H1 (cell line): ENCODE data around the gene ISM1. TPM values are rescaled to one million over a fixed set of nuclear protein-coding genes. Genes with fewer than 3 reads are reported as not detected.

ENCODE experiments used
- CTCF ChIA-PET: fragments of 300-600 bp; sonication (Branson Sonifier 250); formaldehyde crosslinking; loops from one replicate; lab custom pipeline; 2021; ENCODE audit not compliant: partially characterized antibody; lab: Charles Lee
- POLR2A ChIA-PET: fragments of 300-600 bp; sonication (Branson Sonifier 250); formaldehyde crosslinking; loops from one replicate; lab custom pipeline; 2021; ENCODE audit warnings: inconsistent platforms; ENCODE audit not compliant: partially characterized antibody; lab: Charles Lee
- DNase-seq, 2 experiments: peaks; one replicate each; pipeline versions ENCODE4 v3.0.0 to v3.0.0-alpha.2; 2010 to 2022; ENCODE audit warnings: low spot score in 2 of 2, low read depth in 1 of 2, mixed read lengths in 1 of 2
- FAIRE-seq: peaks from 2 replicates; lab custom pipeline; 2011; peaks lifted over from hg19 to GRCh38; lab: Jason Lieb, UNC
- H2AFZ ChIP-seq: 2 replicates; pipeline ENCODE4 v1.8.1; 2012; ENCODE audit warnings: low read length, inconsistent platforms
- H2AK5ac ChIP-seq: 2 replicates; pipeline ENCODE4 v1.6.1; 2013; ENCODE audit warnings: low read depth, low read length
- H2BK120ac ChIP-seq: replicated peaks from 2 replicates; pipeline ENCODE3; 2013; ENCODE audit warnings: low read depth, low read length, inconsistent platforms
- H2BK12ac ChIP-seq: 2 replicates; pipeline ENCODE4 v1.6.1; 2013; ENCODE audit warnings: low read depth, low read length
- H2BK15ac ChIP-seq: 2 replicates; pipeline ENCODE4 v1.6.1; 2013; ENCODE audit warnings: low read length
- H2BK20ac ChIP-seq: 2 replicates; pipeline ENCODE4 v1.6.1; 2013; ENCODE audit warnings: low read length
- H2BK5ac ChIP-seq: 2 replicates; pipeline ENCODE4 v1.6.1; 2013; ENCODE audit warnings: low read depth, low read length
- H3K14ac ChIP-seq: 2 replicates; pipeline ENCODE4 v1.6.1; 2013; ENCODE audit warnings: inconsistent platforms; ENCODE audit not compliant: insufficient read length
- H3K18ac ChIP-seq: 2 replicates; pipeline ENCODE4 v1.6.1; 2013; ENCODE audit warnings: low read length; ENCODE audit errors: extremely low read depth
- H3K23ac ChIP-seq: 2 replicates; pipeline ENCODE4 v1.6.1; 2013; ENCODE audit warnings: inconsistent platforms; ENCODE audit not compliant: insufficient read length
- H3K23me2 ChIP-seq: 2 replicates; pipeline ENCODE4 v1.6.1; 2013; ENCODE audit warnings: low read depth, low read length
- H3K27ac ChIP-seq: 2 replicates; pipeline ENCODE4 v1.6.1; 2011; ENCODE audit warnings: low read depth, low read length, inconsistent platforms
- H3K27me3 ChIP-seq, 4 experiments: replicated peaks in 1 of 4; 1 replicate in 1 of 4; 2 replicates in 3 of 4; pipeline versions ENCODE4 v1.6.1 to v1.8.1; 2011 to 2013; ENCODE audit warnings: low read length in 3 of 4, mild to moderate bottlenecking in 3 of 4, inconsistent platforms in 2 of 4, mixed read lengths in 2 of 4, moderate library complexity in 1 of 4; ENCODE audit not compliant: control insufficient read depth in 3 of 4, insufficient read depth in 3 of 4; ENCODE audit errors: extremely low read depth in 1 of 4
- H3K36me3 ChIP-seq, 4 experiments: 2 replicates each; pipeline versions ENCODE4 v1.6.1 to v1.8.1; 2011 to 2013; ENCODE audit warnings: mild to moderate bottlenecking in 4 of 4, low read length in 3 of 4, moderate library complexity in 2 of 4, control low read depth in 1 of 4, inconsistent platforms in 1 of 4; ENCODE audit not compliant: insufficient read depth in 4 of 4, control insufficient read depth in 2 of 4
- H3K4ac ChIP-seq: replicated peaks from 2 replicates; pipeline ENCODE3; 2013; ENCODE audit warnings: low read length, low read depth, mixed read lengths, inconsistent platforms; ENCODE audit not compliant: insufficient read length
- H3K4me1 ChIP-seq, 4 experiments: replicated peaks in 1 of 4; 1 replicate in 1 of 4; 2 replicates in 3 of 4; pipeline versions ENCODE4 v1.6.1 to v1.8.1; 2011 to 2013; ENCODE audit warnings: low read length in 3 of 4, inconsistent platforms in 2 of 4, mixed read lengths in 1 of 4; ENCODE audit not compliant: insufficient read depth in 4 of 4, control insufficient read depth in 3 of 4
- H3K4me2 ChIP-seq, 2 experiments: 2 replicates each; pipeline versions ENCODE4 v1.6.1 to v1.8.1; 2011 to 2013; ENCODE audit warnings: low read depth in 2 of 2, low read length in 2 of 2, control low read depth in 1 of 2, inconsistent platforms in 1 of 2, mild to moderate bottlenecking in 1 of 2; ENCODE audit not compliant: insufficient read depth in 1 of 2
- H3K4me3 ChIP-seq, 4 experiments: fragments of 200-600, 300-600 bp in 1 of 4; sonication (generic), shearing (Covaris generic), sonication (Bioruptor Twin) in 1 of 4; 2 replicates each; pipeline versions ENCODE4 v1.5.1 to v1.8.1; 2011 to 2016; ENCODE audit warnings: low read length in 4 of 4, low read depth in 3 of 4, control low read depth in 2 of 4, inconsistent platforms in 2 of 4, mild to moderate bottlenecking in 2 of 4, mixed read lengths in 1 of 4, moderate library complexity in 1 of 4; ENCODE audit not compliant: insufficient read depth in 2 of 4; ENCODE audit errors: extremely low read depth in 1 of 4
- H3K56ac ChIP-seq: replicated peaks from 2 replicates; pipeline ENCODE3; 2013; ENCODE audit warnings: low read depth, mild to moderate bottlenecking, mixed read lengths, low read length, inconsistent platforms; ENCODE audit not compliant: insufficient read length
- H3K79me1 ChIP-seq: 2 replicates; pipeline ENCODE4 v1.6.1; 2013; ENCODE audit warnings: low read depth, low read length, control low read depth
- H3K79me2 ChIP-seq, 2 experiments: 2 replicates each; pipeline versions ENCODE4 v1.6.1 to v1.8.1; 2012 to 2013; ENCODE audit warnings: low read length in 2 of 2, mild to moderate bottlenecking in 2 of 2, inconsistent platforms in 1 of 2; ENCODE audit not compliant: insufficient read depth in 2 of 2, control insufficient read depth in 1 of 2
- H3K9ac ChIP-seq, 4 experiments: replicated peaks in 1 of 4; 1 replicate in 1 of 4; 2 replicates in 3 of 4; pipeline versions ENCODE4 v1.6.1 to v1.8.1; 2011 to 2013; ENCODE audit warnings: low read depth in 3 of 4, low read length in 3 of 4, control low read depth in 2 of 4, mild to moderate bottlenecking in 2 of 4, moderate library complexity in 2 of 4, inconsistent platforms in 1 of 4; ENCODE audit errors: extremely low read depth in 1 of 4
- H3K9me3 ChIP-seq, 2 experiments: 2 replicates each; pipeline versions ENCODE4 v1.6.1 to v1.8.1; 2012 to 2013; ENCODE audit warnings: mild to moderate bottlenecking in 2 of 2, moderate library complexity in 2 of 2, control low read depth in 1 of 2, inconsistent platforms in 1 of 2, low read depth in 1 of 2, low read length in 1 of 2, mixed read lengths in 1 of 2; ENCODE audit not compliant: insufficient read depth in 2 of 2
- H4K20me1 ChIP-seq, 2 experiments: replicated peaks in 1 of 2; 2 replicates each; pipeline versions ENCODE3 to v1.8.1; 2011 to 2013; ENCODE audit warnings: inconsistent platforms in 2 of 2, low read length in 2 of 2, mild to moderate bottlenecking in 1 of 2; ENCODE audit not compliant: insufficient read depth in 2 of 2, control insufficient read depth in 1 of 2
- H4K5ac ChIP-seq: 2 replicates; pipeline ENCODE4 v1.6.1; 2013; ENCODE audit warnings: low read length, low read depth, mixed read lengths, inconsistent platforms; ENCODE audit not compliant: insufficient read length
- H4K8ac ChIP-seq: 2 replicates; pipeline ENCODE4 v1.8.0; 2013; ENCODE audit warnings: mild to moderate bottlenecking, moderate library complexity, low read length, inconsistent platforms; ENCODE audit not compliant: insufficient read depth; ENCODE audit errors: extremely low read depth
- H4K91ac ChIP-seq: replicated peaks from 2 replicates; pipeline ENCODE3; 2013; ENCODE audit warnings: low read length, mixed read lengths, inconsistent platforms; ENCODE audit not compliant: insufficient read length
- CBX5 ChIP-seq: fragments of 300-800, 300-1000 bp; sonication (generic); IDR thresholded peaks from 2 replicates; pipeline ENCODE4 v1.7.1; 2016; ENCODE audit warnings: antibody characterized with exemption, low read length, low read depth
- CHD2 ChIP-seq: IDR thresholded peaks from 2 replicates; pipeline ENCODE4 v1.6.1; 2012; ENCODE audit warnings: low read length, improper control_type of control experiment
- CTBP2 ChIP-seq: IDR thresholded peaks from 2 replicates; pipeline ENCODE4 v1.7.0; 2011; ENCODE audit warnings: borderline replicate concordance, mild to moderate bottlenecking, moderate library complexity, mixed read lengths, low read length; ENCODE audit not compliant: insufficient read depth, insufficient read length
- JUN ChIP-seq: IDR thresholded peaks from 2 replicates; pipeline ENCODE4 v1.6.1; 2011; ENCODE audit warnings: low read depth, mild to moderate bottlenecking, improper control_type of control experiment, low read length
- NRF1 ChIP-seq: IDR thresholded peaks from 2 replicates; pipeline ENCODE4 v1.6.1; 2011; ENCODE audit warnings: mild to moderate bottlenecking, low read depth, low read length, improper control_type of control experiment
- POLR2A ChIP-seq, 2 experiments: IDR thresholded peaks; 1 replicate in 1 of 2; 2 replicates in 1 of 2; pipeline ENCODE4 v1.6.1; 2011; ENCODE audit warnings: low read depth in 2 of 2, low read length in 2 of 2, mild to moderate bottlenecking in 2 of 2; ENCODE audit errors: control extremely low read depth in 1 of 2
- RBBP5 ChIP-seq: IDR thresholded peaks from 2 replicates; pipeline ENCODE4 v1.7.1; 2012; ENCODE audit warnings: low read depth, mild to moderate bottlenecking, inconsistent platforms, low read length, moderate library complexity, borderline replicate concordance
- RFX5 ChIP-seq: IDR thresholded peaks from 2 replicates; pipeline ENCODE4 v1.6.1; 2011; ENCODE audit warnings: low read depth, low read length, improper control_type of control experiment, borderline replicate concordance
- SIRT6 ChIP-seq: IDR thresholded peaks from one replicate; pipeline ENCODE4 v1.7.1; 2012; ENCODE audit warnings: low read length, inconsistent platforms
- TAF1 ChIP-seq: IDR thresholded peaks from 2 replicates; pipeline ENCODE4 v1.6.1; 2011; ENCODE audit warnings: mild to moderate bottlenecking, low read depth, low read length
- ZNF274 ChIP-seq: IDR thresholded peaks from 2 replicates; pipeline ENCODE4 v1.7.0; 2012; ENCODE audit warnings: low read length, borderline replicate concordance; ENCODE audit errors: extremely low read depth
- WGBS, 2 experiments: shearing (Covaris generic) in 1 of 2; methylation state at CpG; one replicate each; pipeline versions ENCODE4 v1.1.6 to v1.1.7; 2013 to 2015; ENCODE audit warnings: low lambda C conversion rate in 2 of 2, mixed read lengths in 2 of 2, inconsistent platforms in 1 of 2, low coverage in 1 of 2, missing lambda C conversion rate in 1 of 2; ENCODE audit not compliant: insufficient replicate concordance in 2 of 2, insufficient coverage in 1 of 2, insufficient read length in 1 of 2; ENCODE audit errors: extremely low coverage in 1 of 2, missing lambda C conversion rate in 1 of 2; 5-methylcytosine and 5-hydroxymethylcytosine counted together
- polyA plus RNA-seq, 7 experiments: library from polyadenylated mRNA; depleted of rRNA in 3 of 7; stranded (reverse) in 5 of 7; unstranded in 2 of 7; fragments of >200 nt in 5 of 7; fragments of 200-250 nt in 2 of 7; gene quantifications; 1 replicate in 5 of 7; 2 replicates in 1 of 7; 4 replicates in 1 of 7; pipeline versions ENCODE4 v1.2.1 to v1.2.3, GENCODE V29; 2011 to 2013; ENCODE audit warnings: missing spikeins in 2 of 7, mixed read lengths in 2 of 7
- total RNA-seq: library from RNA; stranded (reverse); fragmentation: NEBNext Ultra II Directional; extraction: Animal tissue kit (Norgen Biotek cat#: 25700); gene quantifications from 2 replicates; pipeline ENCODE4 v1.2.1, GENCODE V29; 2021
- TF ChIP-seq, protein P1 (sequence below): IDR thresholded peaks from 2 replicates; pipeline ENCODE4 v1.6.1; 2012; ENCODE audit warnings: low read length, inconsistent platforms
- TF ChIP-seq, protein P2 (sequence below): IDR thresholded peaks from 2 replicates; pipeline ENCODE4 v1.6.1; 2011; ENCODE audit warnings: low read depth, mild to moderate bottlenecking, low read length; ENCODE audit not compliant: insufficient read depth

ISM1 gene
- total and polyA plus RNA-seq, 2 of the 8 experiments (the other 6 are each of a cell fraction or from before 2014, with no cell fraction given): 0.62 to 0.97 TPM

GRCh38 chr20:13349235-13349604, 128.1 kb downstream of the ISM1 start:
- no peak overlapping the region for H3K4ac ChIP-seq
- no peak overlapping the region for H4K5ac ChIP-seq
- H3K4me3 ChIP-seq: no peak overlapping the region
- H3K23me2 ChIP-seq: no peaks in the 10 kb centered on the region
- no peak for DNase-seq
- H3K36me3 ChIP-seq: no peaks in the 10 kb centered on the region
- H3K4me1 ChIP-seq: no peaks in the 10 kb centered on the region
- no peak overlapping the region for H2BK12ac ChIP-seq
- no peak overlapping the region for H2BK5ac ChIP-seq
- no peak overlapping the region for H3K9ac ChIP-seq
- no peak overlapping the region for H3K4me2 ChIP-seq
- POLR2A ChIA-PET: no interaction called here
- H3K14ac ChIP-seq: no peak overlapping the region
- H3K18ac ChIP-seq: no peak overlapping the region
- 87% methylated on average over 4 of the region's 4 CpGs; no CpG with 5 or more reads in 1 of the 2 experiments for WGBS, 2 experiments
- H3K56ac ChIP-seq: no peak overlapping the region
- no peak overlapping the region for H3K23ac ChIP-seq
- FAIRE-seq: no peak
- no peaks in the 10 kb centered on the region for H3K9me3 ChIP-seq
- H2BK20ac ChIP-seq: no peak overlapping the region
- no peak overlapping the region for H2BK120ac ChIP-seq
- no peak overlapping the region for H4K8ac ChIP-seq
- no peak overlapping the region for H2AK5ac ChIP-seq
- H2AFZ ChIP-seq: no peak overlapping the region
- H3K27me3 ChIP-seq: no peaks in the 10 kb centered on the region
- H3K27ac ChIP-seq: no peak overlapping the region
- no peak overlapping the region for H2BK15ac ChIP-seq
- H4K20me1 ChIP-seq: no peaks in the 10 kb centered on the region
- no peak overlapping the region for H4K91ac ChIP-seq
- no peaks in the 10 kb centered on the region for H3K79me1 ChIP-seq
- no peaks in the 10 kb centered on the region for H3K79me2 ChIP-seq
- CTCF ChIA-PET: interaction anchor here (0.9 to 1.8 kb wide), 3 partner anchors 25 to 197 kb away, joined by 3 to 5 read pairs (median 4); no protein-coding TSS in a partner anchor
- TF ChIP-seq JUN (no peak), CHD2 (no peak), POLR2A (IDR thresholded peaks at IDR 0.05; ENCODE audit: control extremely low read depth in 1 of 2, low read depth in 2 of 2, low read length in 2 of 2) (no peak), CTBP2 (no peak), NRF1 (no peak), RFX5 (no peak), SIRT6 (no peak), CBX5 (no peak), ZNF274 (no peak), RBBP5 (no peak), TAF1 (no peak)
- TF ChIP-seq, protein P1, sequence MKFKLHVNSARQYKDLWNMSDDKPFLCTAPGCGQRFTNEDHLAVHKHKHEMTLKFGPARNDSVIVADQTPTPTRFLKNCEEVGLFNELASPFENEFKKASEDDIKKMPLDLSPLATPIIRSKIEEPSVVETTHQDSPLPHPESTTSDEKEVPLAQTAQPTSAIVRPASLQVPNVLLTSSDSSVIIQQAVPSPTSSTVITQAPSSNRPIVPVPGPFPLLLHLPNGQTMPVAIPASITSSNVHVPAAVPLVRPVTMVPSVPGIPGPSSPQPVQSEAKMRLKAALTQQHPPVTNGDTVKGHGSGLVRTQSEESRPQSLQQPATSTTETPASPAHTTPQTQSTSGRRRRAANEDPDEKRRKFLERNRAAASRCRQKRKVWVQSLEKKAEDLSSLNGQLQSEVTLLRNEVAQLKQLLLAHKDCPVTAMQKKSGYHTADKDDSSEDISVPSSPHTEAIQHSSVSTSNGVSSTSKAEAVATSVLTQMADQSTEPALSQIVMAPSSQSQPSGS: no peak
- TF ChIP-seq, protein P2, sequence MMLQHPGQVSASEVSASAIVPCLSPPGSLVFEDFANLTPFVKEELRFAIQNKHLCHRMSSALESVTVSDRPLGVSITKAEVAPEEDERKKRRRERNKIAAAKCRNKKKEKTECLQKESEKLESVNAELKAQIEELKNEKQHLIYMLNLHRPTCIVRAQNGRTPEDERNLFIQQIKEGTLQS: no peak
